NCI-H510A treated with DMSO at 0.1 percent for 48 hours (cell line): ENCODE results near the gene INTU.
A peak's percentile ranks its signal among the peaks of the same experiment; 100 is the strongest.
"Not testable (repeated sequence)": the region's sequence is repeated elsewhere in the genome, so short reads cannot be mapped to it uniquely, and the experiment has no call there.

Experiments used
- DNase-seq: peaks from one replicate; lab custom pipeline; 2025; lab: John Stamatoyannopoulos, UW

The INTU gene

DNA sequence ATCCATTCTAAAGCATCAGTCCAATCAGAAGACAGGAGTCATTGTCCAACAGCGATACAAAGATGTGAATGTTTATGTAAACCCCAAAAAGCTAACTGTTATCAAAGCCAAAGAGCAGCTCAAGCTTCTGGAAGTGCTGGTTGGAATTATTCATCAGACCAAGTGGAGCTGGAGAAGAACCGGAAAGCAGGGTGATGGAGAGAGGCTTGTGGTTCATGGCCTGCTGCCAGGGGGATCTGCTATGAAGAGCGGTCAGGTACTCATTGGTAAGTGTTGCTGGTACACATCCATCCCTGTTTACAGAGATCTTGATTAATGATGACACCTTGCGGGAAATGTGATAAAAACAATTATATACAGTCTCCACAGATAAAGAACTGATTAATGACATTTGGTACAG, 11.0 kb downstream of the INTU start:
- DNase-seq = peak; percentile 78

DNA sequence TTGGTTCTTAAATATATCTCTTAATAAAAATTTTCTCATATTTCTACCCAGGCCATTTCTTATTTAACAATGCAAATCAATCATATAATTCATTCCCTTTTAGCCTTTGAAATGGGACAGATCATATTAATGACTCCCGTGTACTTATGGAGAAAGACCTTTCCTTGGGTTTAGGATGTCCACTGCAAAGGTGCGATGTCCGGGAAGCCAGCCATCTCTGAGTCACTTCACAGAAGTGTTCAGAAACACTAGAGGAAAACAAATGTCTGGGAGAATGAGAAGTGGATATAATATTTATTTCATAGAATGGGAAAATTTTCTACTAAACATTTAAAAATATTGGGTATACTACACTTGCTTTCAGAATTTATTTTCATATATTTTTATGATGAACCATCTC, 15.3 kb downstream of the INTU start:
- DNase-seq = no peak

DNA sequence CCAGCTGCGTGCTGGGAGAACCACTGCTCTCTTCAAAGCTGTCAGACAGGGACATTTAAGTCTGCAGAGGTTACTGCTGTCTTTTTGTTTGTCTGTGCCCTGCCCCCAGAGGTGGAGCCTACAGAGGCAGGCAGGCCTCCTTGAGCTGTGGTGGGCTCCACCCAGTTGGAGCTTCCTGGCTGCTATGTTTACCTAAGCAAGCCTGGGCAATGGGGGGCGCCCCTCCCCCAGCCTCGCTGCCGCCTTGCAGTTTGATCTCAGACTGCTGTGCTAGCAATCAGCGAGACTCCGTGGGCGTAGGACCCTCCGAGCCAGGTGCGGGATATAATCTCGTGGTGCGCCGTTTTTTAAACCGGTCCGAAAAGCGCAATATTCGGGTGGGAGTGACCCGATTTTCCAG, 22.8 kb downstream of the INTU start:
- DNase-seq = not testable (repeated sequence)

- peak; percentile 10 for DNase-seq
Measured at GRCh38 chr4:127656047-127656680, 23.4 kb downstream of the INTU start.

DNA sequence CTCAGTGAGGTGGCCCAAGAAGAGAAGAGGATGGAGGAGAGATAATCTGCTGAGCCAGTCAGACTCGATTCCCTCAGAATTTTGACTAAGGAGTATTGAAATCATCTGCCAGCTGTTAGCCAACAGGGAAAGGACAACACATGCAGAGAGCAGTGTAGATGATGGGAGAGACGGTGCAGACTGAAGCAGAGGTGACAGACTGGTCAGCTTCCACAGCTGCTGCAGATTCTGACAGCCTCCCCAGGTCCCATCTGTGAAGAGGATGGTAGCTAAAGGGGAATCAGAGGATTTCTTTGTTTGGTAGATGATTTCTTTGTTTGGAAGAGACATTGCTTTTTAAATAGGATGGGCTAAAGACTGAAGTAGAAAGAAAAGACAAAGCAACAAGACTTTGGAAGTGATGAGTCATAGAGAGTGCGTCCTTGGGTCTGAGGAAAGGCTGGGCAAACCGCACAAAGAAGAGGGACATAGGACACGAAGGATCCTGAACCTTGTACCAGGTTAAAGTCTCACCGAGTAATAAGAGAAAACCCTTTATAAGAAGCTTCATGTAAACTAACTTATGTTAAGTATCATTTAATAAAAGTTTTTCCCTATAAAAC, 27.6 kb downstream of the INTU start:
- no peak for DNase-seq

- no peak for DNase-seq
Measured at GRCh38 chr4:127667116-127667515, 34.4 kb downstream of the INTU start.

- no peak for DNase-seq
Measured at GRCh38 chr4:127667772-127668171, 35.0 kb downstream of the INTU start.

GRCh38 chr4:127668770-127669169, 36.0 kb downstream of the INTU start:
- DNase-seq = no peak

GRCh38 chr4:127669691-127670090, 36.9 kb downstream of the INTU start:
- no peak for DNase-seq

DNA sequence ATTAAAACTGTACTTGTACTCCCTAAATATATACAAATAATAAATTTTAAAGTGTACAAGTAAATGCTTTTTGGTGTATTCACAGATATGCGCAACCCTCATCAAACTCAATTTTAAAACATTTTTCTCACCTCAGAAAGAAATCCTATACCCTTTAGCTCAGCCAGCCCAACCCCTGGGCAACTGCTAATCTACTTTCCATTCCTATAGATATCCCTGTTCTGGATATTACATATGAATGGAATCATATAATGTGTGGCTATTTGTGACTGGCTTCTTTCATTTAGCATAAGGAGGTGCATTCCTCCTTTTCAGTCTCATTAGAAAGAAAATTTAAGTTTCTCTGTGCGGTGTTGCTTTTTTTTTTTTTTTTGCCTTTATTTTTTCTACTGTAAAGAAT, 39.4 kb downstream of the INTU start:
- DNase-seq = no peak

- DNase-seq = no peak
Measured at GRCh38 chr4:127685292-127685691, 52.5 kb downstream of the INTU start.

DNA sequence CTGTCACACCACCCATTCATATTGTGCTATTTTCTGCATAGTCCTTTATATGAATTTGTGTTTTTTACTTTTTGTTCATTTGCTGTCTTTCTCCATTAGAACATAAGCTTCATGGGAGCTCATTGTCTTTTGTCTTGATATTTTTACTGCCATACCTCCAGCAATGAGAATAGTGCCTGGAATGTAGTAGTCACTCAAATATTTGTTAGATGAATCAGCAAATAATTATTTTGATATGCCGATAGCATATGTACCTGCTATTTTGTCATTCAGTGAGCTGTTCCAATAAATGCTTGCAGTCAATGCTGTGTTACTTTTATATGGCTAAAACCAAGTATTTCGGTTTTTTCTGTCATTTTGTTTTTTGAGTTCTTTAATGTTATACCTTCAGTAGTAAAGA, 53.9 kb downstream of the INTU start:
- no peak for DNase-seq

GRCh38 chr4:127687580-127687979, 54.8 kb downstream of the INTU start:
- no peak for DNase-seq

DNA sequence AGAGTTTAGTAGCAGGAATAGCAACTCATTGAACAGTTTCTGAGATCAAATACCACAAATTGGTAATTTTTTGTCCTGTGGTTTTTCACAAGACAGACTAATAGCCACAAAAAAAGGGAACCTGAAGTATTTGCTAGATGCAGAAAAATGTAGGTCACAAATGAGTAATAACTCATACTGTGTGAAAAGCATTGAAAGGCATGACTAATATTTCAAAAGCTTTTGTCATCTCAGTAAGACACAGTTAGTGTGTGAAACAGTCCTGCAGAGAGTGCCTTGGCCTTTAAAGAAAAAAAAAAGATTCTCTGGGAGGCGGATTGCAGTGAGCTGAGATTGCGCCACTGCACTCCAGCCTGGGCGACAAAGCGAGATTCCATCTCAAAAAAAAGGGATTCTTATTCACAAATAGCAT, 66.0 kb downstream of the INTU start:
- no peak for DNase-seq

DNA sequence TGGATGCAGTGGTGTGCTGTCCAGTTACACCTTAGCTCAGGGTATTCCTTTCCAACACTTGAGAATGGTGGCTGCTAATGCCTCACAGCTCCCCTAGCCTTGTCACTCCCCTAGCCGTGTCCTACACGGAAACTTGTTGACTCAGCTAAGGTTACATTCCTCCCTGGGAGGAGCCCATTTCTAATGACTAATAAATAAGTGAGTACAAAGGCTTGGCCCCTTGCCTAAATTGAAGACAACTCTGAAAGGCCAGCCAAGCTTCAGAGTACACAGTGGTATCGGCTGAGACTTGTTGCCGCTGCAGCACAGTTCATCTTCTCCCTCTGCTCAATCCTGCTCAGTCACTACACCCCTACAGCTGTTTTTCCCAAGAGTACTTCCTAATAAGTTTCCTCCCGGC, 76.2 kb downstream of the INTU start:
- peak; percentile 17 for DNase-seq

DNA sequence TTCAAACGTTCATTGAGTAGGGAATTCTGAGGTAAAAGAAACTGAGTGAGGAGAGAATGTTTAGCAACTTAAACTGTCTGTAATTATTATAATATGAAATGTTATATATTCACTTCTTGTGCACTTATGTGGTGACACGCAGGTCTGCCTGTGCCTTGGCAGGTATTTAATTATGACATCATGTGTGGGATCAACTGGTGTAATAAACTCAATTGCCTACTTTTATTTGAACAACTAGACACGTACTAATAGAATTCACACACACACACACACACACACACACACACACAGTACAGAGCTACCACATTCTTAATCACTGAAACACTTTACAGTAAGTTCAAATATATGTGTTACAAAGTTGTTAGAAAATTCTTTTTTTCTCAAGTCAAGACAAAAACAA, 76.7 kb downstream of the INTU start:
- DNase-seq = no peak

GRCh38 chr4:127730142-127730913, 97.6 kb downstream of the INTU start, which contains the start of gene SLC25A31:
SLC25A31 (plus strand) TSS chr4:127730400; CDS start chr4:127730546, 146 bp downstream.
- no peak for DNase-seq

- DNase-seq = no peak
Measured at GRCh38 chr4:127731406-127731805, 98.6 kb downstream of the INTU start.

DNA sequence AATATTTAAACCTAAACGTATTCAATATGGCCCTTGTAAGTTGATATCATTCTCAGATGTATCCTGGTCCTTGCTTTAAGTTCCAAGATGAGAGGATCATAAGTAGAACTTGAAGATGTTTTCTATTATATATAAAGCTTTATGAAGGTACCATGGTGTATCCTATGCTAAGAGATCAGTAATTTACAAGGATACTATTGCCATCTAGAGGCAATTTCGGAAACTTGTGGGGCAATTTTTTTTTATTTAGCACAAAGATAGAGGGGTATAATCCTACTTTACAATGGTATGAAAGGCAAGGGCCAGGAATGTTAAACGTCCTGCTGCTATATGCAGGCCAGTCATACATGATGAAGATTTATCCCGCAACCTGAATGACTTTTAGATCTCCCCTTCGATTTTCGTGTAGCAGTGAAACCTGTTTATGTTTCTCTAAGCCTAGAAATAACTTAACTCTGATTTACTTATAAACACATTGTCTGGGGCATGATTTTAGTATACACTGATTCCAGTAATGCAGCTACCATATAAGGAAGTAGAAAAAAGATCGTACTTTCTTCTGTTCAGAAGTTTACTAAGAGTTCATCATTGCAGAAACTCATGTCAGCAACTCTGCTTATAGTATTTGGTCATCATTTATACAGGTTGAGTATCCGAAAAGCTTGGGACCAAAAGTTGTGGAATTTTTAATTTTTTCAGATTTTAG, 100.0 kb downstream of the INTU start:
- peak; percentile 26 for DNase-seq

- DNase-seq = no peak
Measured at GRCh38 chr4:127734976-127735375, 102.2 kb downstream of the INTU start.

GRCh38 chr4:127737295-127737694, 104.5 kb downstream of the INTU start:
- DNase-seq = no peak

DNA sequence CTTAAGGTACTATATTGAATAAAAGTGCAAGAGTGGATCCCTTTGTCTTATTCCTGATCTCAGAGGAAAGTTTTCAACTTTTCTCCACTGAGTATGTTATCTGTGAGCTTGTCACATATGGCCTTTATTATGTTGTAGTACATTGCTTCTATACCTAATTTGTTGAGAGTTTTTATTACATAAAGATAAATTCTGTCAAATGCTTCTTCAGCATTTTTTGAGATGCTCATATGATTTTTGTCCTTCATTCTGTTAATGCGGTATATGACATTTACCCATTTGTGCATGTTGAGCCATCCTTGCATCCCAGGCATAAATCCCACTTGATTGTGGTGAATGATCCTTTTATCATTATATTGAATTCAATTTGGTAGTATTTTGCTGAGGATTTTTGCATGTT, 108.5 kb downstream of the INTU start:
- no peak for DNase-seq

- no peak for DNase-seq
Measured at GRCh38 chr4:127747883-127748282, 115.1 kb downstream of the INTU start.
